LNCaP clone FGC (cell line): ENCODE data around the gene SEC22C.
A peak's percentile ranks its signal among the peaks of the same experiment; 100 is the strongest.
"Not testable (repeated sequence)": the region's sequence is repeated elsewhere in the genome, so short reads cannot be mapped to it uniquely, and the experiment has no call there.

Experiments
- DNase-seq: peaks from one replicate; pipeline ENCODE4 v3.0.0-alpha.2; 2011; ENCODE audit warnings: low read depth
- H3K4me3 ChIP-seq: 2 replicates; pipeline ENCODE4 v1.5.1; 2011; ENCODE audit warnings: mild to moderate bottlenecking, low read depth, low read length, control low read depth
- CTCF ChIP-seq: IDR thresholded peaks from 2 replicates; pipeline ENCODE4 v1.5.1; 2012; ENCODE audit warnings: mild to moderate bottlenecking; ENCODE audit not compliant: control insufficient read depth, insufficient read depth; ENCODE audit errors: extremely low read depth

Gene SEC22C

GRCh38 chr3:42605546-42606173, 23.9 kb upstream of the SEC22C start:
- no peak for TF ChIP-seq CTCF
- H3K4me3 ChIP-seq: no peak overlapping the region
- no peak for DNase-seq

GRCh38 chr3:42602961-42603360, 21.2 kb upstream of the SEC22C start:
- no peak overlapping the region for H3K4me3 ChIP-seq

GRCh38 chr3:42601896-42602581, 20.3 kb upstream of the SEC22C start:
- peak; percentile 23; the same call in 1 of the 2 replicates for TF ChIP-seq CTCF
- DNase-seq: no peak
- peak overlapping the region; percentile 89 for H3K4me3 ChIP-seq

More at GRCh38 chr3:42602961-42603360, 21.2 kb upstream of the SEC22C start:
- no peak for TF ChIP-seq CTCF
- DNase-seq: no peak

- no peak for TF ChIP-seq CTCF
- no peak for DNase-seq
- peak overlapping the region; percentile 89 for H3K4me3 ChIP-seq
These were observed 19.4 kb upstream of the SEC22C start for GRCh38 chr3:42600958-42601675.

- DNase-seq: peak; percentile 97
- TF ChIP-seq CTCF: peak; percentile 15; the same call in 1 of the 2 replicates
- H3K4me3 ChIP-seq: peak within 1 kb of the TSS; percentile 89
These were observed 18.6 kb upstream of the SEC22C start, which contains the start of gene NKTR for GRCh38 chr3:42600111-42600957. NKTR (plus strand) TSS chr3:42600686; CDS start chr3:42601007, 321 bp downstream.

- not testable (repeated sequence) for DNase-seq
These were observed 15.3 kb upstream of the SEC22C start for GRCh38 chr3:42597098-42597497.

GRCh38 chr3:42595682-42596081, 13.9 kb upstream of the SEC22C start:
- H3K4me3 ChIP-seq: no peak overlapping the region
- no peak for TF ChIP-seq CTCF
- DNase-seq: no peak

More at GRCh38 chr3:42597098-42597497, 15.3 kb upstream of the SEC22C start:
- not testable (repeated sequence) for H3K4me3 ChIP-seq
